Activated CD4-positive, alpha-beta T cell treated with anti-CD3 and anti-CD28 coated beads, Interleukin-2, amount 10 ng/mL, durations not matched to agents 7 days and 5 days (primary cell): ENCODE data around the gene KCTD1. TPM values are rescaled to one million over a fixed set of nuclear protein-coding genes. Genes with fewer than 3 reads are reported as not detected.

Experiments
- CTCF ChIA-PET: fragments of 350-600 bp; sonication (Branson Sonifier 250); formaldehyde crosslinking; loops from one replicate; lab custom pipeline; 2021; ENCODE audit warnings: antibody characterized with exemption; lab: Charles Lee
- POLR2A ChIA-PET: fragments of 350-600 bp; sonication (Branson Sonifier 250); formaldehyde crosslinking; loops from one replicate; lab custom pipeline; 2021; ENCODE audit warnings: antibody characterized with exemption; lab: Charles Lee
- DNase-seq: peaks from one replicate; pipeline ENCODE4 v3.0.0-alpha.2; 2020
- H3K27ac Mint-ChIP-seq: one replicate; pipeline ENCODE4 v1.8.0; 2021; ENCODE audit warnings: mild to moderate bottlenecking, moderate library complexity, mixed read lengths
- H3K27me3 Mint-ChIP-seq: one replicate; pipeline ENCODE4 v1.8.0; 2021; ENCODE audit warnings: mixed read lengths
- H3K36me3 Mint-ChIP-seq: one replicate; pipeline ENCODE4 v1.8.0; 2021; ENCODE audit warnings: low read depth, mixed read lengths
- H3K4me1 Mint-ChIP-seq: one replicate; pipeline ENCODE4 v1.8.0; 2021; ENCODE audit warnings: mixed read lengths
- H3K4me3 Mint-ChIP-seq: one replicate; pipeline ENCODE4 v1.8.0; 2021; ENCODE audit warnings: mild to moderate bottlenecking, moderate library complexity, mixed read lengths
- H3K9me3 Mint-ChIP-seq: one replicate; pipeline ENCODE4 v1.8.0; 2021; ENCODE audit warnings: mixed read lengths
- total RNA-seq, 2 experiments: library from RNA; stranded (reverse); gene quantifications; one replicate each; pipeline ENCODE4 v1.2.3, GENCODE V29; 2021

The KCTD1 gene
- total RNA-seq, 2 experiments from 2014 or later = 4.2 to 5.3 TPM

DNA sequence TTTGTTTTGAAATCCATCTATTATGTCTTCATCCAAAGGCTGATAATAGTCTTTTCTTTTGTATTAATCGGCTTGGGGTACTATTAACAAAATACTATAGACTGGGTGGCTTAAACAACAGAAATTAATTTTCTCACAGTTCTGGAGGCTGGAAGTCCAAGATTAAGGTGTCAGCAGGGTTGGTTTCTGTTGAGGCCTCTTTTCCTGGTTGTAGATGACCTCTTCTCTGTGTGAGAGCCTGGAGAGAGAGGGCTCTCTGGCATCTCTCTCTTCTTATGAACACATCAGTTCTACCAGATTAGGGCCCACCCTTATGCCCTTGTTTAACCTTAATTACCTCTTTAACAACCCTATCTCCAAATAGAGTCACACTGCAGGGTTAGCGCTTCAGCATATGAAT, 14.2 kb upstream of the KCTD1 start:
- ChIA-PET CTCF (no interaction called here), POLR2A (no interaction called here)
- no peaks in the 10 kb centered on the region for H3K36me3 Mint-ChIP-seq
- no peaks in the 10 kb centered on the region for H3K4me1 Mint-ChIP-seq
- H3K27ac Mint-ChIP-seq = no peak overlapping the region
- H3K9me3 Mint-ChIP-seq = no peaks in the 10 kb centered on the region
- no peak for DNase-seq
- H3K4me3 Mint-ChIP-seq = no peak overlapping the region
- H3K27me3 Mint-ChIP-seq = peaks cover 16% of the 10 kb centered on the region

DNA sequence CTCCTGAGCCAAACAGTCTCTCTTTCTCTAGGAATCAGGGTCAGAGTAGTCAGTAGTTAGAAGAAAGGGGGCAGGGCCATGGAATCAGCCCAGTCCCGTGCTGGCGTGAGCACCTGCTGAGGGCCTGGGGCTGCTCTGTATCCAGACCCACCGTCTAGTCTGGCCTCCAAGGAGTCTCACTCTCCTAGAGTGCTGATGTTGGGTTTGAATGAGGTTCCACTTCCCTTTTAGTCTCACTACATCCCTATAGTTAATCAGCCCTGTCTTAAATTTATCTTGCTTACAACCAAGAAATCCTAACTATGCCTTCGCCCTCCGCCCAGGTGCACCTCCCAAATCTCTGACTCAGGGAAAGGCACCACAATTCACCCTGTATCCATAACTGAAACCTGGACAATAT, 13.4 kb upstream of the KCTD1 start:
- H3K27ac Mint-ChIP-seq = no peak overlapping the region

DNA sequence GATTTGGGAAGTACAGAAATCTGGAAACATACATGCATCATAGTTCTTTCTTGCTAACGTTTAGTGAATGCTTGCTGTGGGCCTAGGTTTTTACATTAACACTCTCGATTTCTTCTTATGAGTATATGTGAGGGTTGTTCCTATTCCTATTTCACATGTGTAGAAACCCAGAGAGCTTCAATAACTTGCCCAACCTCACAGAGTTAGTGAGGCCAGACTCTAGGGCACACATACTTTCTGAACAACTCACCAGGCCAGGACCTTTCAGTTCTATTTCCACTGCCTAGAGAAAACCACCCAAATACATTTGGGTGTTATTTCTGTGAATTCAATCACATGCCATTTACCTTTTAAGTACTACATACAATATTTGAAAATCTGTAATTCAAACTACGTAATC, 8.2 kb upstream of the KCTD1 start:
- CTCF ChIA-PET = no interaction called here
- Mint-ChIP-seq H3K36me3 (no peaks in the 10 kb centered on the region), H3K27me3 (peaks cover 47% of the 10 kb centered on the region), H3K4me1 (no peaks in the 10 kb centered on the region), H3K9me3 (no peaks in the 10 kb centered on the region), H3K27ac (no peak overlapping the region), H3K4me3 (no peak overlapping the region)
- no peak for DNase-seq
- POLR2A ChIA-PET = no interaction called here

More for the DNA sequence above, 13.4 kb upstream of the KCTD1 start:
- Mint-ChIP-seq H3K4me3 (no peak overlapping the region), H3K27me3 (peaks cover 20% of the 10 kb centered on the region), H3K36me3 (no peaks in the 10 kb centered on the region), H3K9me3 (no peaks in the 10 kb centered on the region), H3K4me1 (no peaks in the 10 kb centered on the region)
- DNase-seq = no peak
- ChIA-PET CTCF (no interaction called here), POLR2A (no interaction called here)

- ChIA-PET POLR2A (no interaction called here), CTCF (interaction anchor here (0.6 kb wide), 1 partner anchor 21 kb away, joined by 3 read pairs; no protein-coding TSS in a partner anchor)
- no peak overlapping the region for H3K4me3 Mint-ChIP-seq
These were observed 7.6 kb upstream of the KCTD1 start for GRCh38 chr18:26555804-26556553.

GRCh38 chr18:26553943-26554342, 5.6 kb upstream of the KCTD1 start:
- no peak for DNase-seq
- H3K27me3 Mint-ChIP-seq = peaks cover 65% of the 10 kb centered on the region
- no peak overlapping the region for H3K4me3 Mint-ChIP-seq
- H3K36me3 Mint-ChIP-seq = no peaks in the 10 kb centered on the region
- ChIA-PET CTCF (no interaction called here), POLR2A (no interaction called here)
- H3K9me3 Mint-ChIP-seq = no peaks in the 10 kb centered on the region
- peaks cover 10% of the 10 kb centered on the region for H3K4me1 Mint-ChIP-seq
- H3K27ac Mint-ChIP-seq = no peak overlapping the region

More at GRCh38 chr18:26555804-26556553, 7.6 kb upstream of the KCTD1 start:
- Mint-ChIP-seq H3K27me3 (peaks cover 53% of the 10 kb centered on the region), H3K9me3 (no peaks in the 10 kb centered on the region), H3K36me3 (no peaks in the 10 kb centered on the region), H3K27ac (no peak overlapping the region), H3K4me1 (no peaks in the 10 kb centered on the region)
- no peak for DNase-seq

GRCh38 chr18:26551695-26552081, 3.3 kb upstream of the KCTD1 start:
- peaks cover 20% of the 10 kb centered on the region for H3K4me1 Mint-ChIP-seq
- no peaks in the 10 kb centered on the region for H3K9me3 Mint-ChIP-seq
- H3K36me3 Mint-ChIP-seq = peaks cover 4% of the 10 kb centered on the region
- H3K4me3 Mint-ChIP-seq = no peak overlapping the region
- ChIA-PET CTCF (no interaction called here), POLR2A (no interaction called here)
- DNase-seq = no peak
- peaks cover 55% of the 10 kb centered on the region for H3K27me3 Mint-ChIP-seq
- H3K27ac Mint-ChIP-seq = no peak overlapping the region

GRCh38 chr18:26550998-26551694, 2.8 kb upstream of the KCTD1 start:
- peaks cover 57% of the 10 kb centered on the region for H3K27me3 Mint-ChIP-seq
- H3K4me1 Mint-ChIP-seq = peaks cover 25% of the 10 kb centered on the region
- H3K4me3 Mint-ChIP-seq = no peak overlapping the region
- POLR2A ChIA-PET = no interaction called here
- DNase-seq = no peak
- H3K27ac Mint-ChIP-seq = no peak overlapping the region
- CTCF ChIA-PET = no interaction called here
- H3K36me3 Mint-ChIP-seq = peaks cover 4% of the 10 kb centered on the region
- H3K9me3 Mint-ChIP-seq = no peaks in the 10 kb centered on the region

DNA sequence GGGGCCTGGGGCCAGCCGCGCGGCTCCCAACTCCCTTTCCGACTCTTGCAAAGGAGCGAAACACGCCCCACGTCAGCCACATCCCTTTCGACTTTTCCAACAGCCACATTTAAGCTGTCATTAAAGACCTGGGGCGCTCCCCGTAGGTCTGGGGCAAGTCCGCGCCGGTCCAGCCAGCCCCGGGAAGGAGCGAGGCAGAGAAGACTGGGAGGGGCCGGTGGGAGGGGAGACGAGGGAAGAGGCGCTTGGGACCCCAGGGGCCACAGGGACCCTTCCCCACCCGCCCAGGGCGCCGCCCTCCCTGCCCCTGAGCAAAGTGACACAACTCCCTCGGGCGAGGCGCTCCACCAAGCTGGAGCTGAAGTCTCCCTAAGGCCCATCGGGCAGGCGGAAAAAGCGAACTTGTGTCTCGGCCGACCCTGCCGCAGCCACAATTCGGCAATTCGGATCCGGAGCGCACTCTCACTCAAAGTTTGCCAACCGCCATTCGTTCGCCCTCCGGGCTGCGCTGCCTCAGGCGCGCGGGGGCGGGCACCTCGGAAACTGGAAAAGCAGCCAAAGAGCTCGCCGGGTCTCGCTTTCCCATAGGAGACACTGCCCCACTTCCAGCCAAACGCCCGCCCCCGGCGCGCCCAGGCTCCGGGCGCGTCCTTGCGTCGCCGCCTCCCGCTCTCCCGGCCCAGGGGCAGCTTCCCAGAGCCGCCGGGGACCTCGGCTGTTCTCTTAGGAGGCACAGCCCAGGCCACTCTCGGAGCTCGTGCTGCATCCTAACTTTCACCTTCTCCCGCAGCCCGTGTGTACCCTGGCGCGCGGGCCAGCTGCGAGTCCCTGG, 1.1 kb upstream of the KCTD1 start:
- ChIA-PET POLR2A (no interaction called here), CTCF (interaction anchor here (0.9 kb wide), 1 partner anchor 18 kb away, joined by 3 read pairs; no protein-coding TSS in a partner anchor)
- peaks cover 4% of the 10 kb centered on the region for H3K36me3 Mint-ChIP-seq
- DNase-seq = peak; percentile 17
- H3K27me3 Mint-ChIP-seq = peaks cover 51% of the 10 kb centered on the region
- no peaks in the 10 kb centered on the region for H3K9me3 Mint-ChIP-seq
- no peak overlapping the region for H3K27ac Mint-ChIP-seq
- H3K4me1 Mint-ChIP-seq = peaks cover 33% of the 10 kb centered on the region
- peak overlapping the region; percentile 59 for H3K4me3 Mint-ChIP-seq

DNA sequence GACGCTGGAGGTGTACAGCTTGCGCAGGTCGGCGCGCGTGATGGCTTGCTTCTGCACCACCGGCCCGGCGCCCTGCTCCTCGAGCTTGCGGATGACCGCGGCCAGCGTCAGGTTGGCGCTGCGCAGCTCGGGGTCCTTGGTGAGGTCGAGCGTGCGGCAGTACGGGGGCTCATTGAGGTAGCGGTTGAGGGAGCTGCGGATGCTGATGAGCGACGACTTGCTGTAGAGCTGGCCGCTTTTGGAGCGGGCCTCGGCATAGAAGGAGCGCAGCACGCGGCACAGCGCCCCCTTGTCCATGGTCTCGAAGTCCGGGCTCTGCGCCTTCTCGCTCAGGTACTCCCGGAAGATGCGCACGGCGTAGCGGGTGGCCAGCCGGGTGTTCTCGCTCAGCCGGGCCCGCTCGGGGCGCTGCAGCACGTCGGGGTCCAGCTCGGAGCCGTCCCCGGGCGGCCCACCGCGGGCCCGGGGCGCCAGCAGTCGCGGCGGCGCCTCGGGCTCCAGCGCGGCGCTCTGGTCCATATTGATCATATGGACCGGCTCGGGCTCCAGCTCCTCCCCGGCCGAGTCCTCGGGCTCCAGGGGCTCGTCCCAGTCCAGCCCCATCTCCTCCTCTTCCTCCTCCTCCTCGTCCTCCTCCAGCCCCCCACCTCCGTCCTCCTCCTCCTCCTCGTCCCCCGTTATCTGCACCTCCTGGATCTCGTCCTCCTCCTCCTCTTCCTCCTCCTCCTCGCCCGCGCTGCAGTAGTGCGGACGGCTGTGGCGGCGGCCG, 523 bp downstream of the KCTD1 start:
- DNase-seq = peak; percentile 64
- ChIA-PET POLR2A (interaction anchor here (0.6 kb wide), 1 partner anchor 99 kb away, joined by 5 read pairs; no protein-coding TSS in a partner anchor), CTCF (interaction anchor here (0.5 to 0.7 kb wide), 4 partner anchors 12 to 700 kb away, joined by 3 read pairs; no protein-coding TSS in a partner anchor)
- peak overlapping the region; percentile 84 for H3K4me3 Mint-ChIP-seq
- no peaks in the 10 kb centered on the region for H3K9me3 Mint-ChIP-seq
- peaks cover 33% of the 10 kb centered on the region for H3K4me1 Mint-ChIP-seq
- peaks cover 4% of the 10 kb centered on the region for H3K36me3 Mint-ChIP-seq
- peaks cover 35% of the 10 kb centered on the region for H3K27me3 Mint-ChIP-seq
- H3K27ac Mint-ChIP-seq = peak overlapping the region; percentile 81

DNA sequence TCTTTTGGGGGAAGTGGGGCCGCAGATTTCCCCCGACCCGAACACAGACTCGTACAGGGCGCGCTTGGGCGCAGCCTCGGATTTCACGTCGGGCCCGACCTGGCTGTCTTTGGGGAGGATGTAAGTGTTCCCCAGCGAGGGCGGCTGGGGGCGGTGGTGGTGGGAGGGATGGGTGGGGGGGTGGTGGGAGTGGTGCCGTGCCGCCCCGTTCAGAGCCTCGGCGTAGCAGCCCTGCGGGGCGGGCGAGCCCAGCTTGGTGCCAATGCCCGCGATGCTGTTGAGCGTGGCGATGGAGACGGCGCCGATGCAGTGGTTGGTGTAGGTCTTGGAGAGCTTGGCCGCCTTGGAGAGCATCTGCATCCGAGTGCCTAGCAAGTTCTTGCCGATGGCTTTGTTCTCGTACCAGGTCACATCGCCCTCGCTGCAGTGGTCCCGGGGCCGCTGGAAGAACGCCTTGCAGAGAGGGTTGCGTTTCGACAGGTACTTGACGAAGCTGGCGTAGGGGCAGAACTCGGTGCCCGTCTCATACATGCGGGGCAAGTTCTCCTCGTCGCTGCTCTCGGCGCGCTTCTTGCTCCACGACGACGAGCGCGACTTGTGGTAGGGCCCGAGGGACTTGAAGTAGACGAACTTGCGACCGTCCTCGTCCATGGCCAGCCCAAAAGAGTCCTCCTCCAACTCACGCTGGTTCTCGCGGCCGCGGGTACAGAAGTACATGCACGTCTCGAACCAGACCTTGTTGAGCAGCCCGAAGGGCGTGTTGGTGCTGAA, 1.3 kb downstream of the KCTD1 start:
- Mint-ChIP-seq H3K9me3 (no peaks in the 10 kb centered on the region), H3K4me3 (peak overlapping the region; percentile 71), H3K27ac (no peak overlapping the region), H3K4me1 (peaks cover 33% of the 10 kb centered on the region), H3K27me3 (peaks cover 29% of the 10 kb centered on the region), H3K36me3 (peaks cover 4% of the 10 kb centered on the region)
- ChIA-PET CTCF (interaction anchor here (0.5 to 0.7 kb wide), 3 partner anchors 14 to 701 kb away, joined by 3 read pairs; no protein-coding TSS in a partner anchor), POLR2A (no interaction called here)
- DNase-seq = no peak

DNA sequence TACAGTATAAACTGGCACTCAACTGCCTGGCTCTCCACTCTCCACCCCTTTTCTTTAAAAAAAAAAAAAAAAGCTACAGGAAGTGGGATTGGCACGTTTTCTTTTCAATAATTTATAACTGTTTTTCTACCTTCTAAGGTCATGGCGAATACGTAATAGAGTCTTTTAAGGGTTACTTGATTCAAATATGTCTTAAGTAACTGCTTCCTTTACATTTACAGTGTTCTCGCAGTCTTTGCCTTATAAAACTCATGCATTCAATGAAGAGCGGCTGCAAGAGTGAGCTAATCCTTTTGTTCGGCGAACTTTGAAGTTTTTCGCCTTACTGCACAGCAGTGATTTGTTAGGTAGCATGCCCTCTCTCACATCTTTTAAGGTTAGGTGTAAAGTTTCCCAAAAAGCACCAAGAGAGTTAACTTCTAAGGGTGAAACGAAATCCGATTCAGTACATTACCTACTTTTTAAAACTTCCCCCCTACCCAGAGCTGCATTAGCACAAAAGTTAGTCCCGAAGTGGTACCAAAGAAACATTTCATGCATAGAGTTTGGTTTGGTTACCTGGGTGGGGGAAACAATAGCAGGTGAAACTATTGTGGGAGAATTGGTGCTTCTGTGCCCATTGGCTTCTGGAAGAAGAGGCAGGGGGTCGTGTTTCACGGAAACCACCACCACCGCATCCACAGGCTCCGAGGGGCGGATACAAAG, 2.0 kb downstream of the KCTD1 start:
- Mint-ChIP-seq H3K27me3 (peaks cover 21% of the 10 kb centered on the region), H3K4me3 (peak overlapping the region; percentile 55), H3K9me3 (no peaks in the 10 kb centered on the region), H3K27ac (no peak overlapping the region), H3K4me1 (peaks cover 33% of the 10 kb centered on the region), H3K36me3 (peaks cover 4% of the 10 kb centered on the region)
- ChIA-PET POLR2A (no interaction called here), CTCF (no interaction called here)
- no peak for DNase-seq
